ENCODE data around the gene LRRC3. TPM values are rescaled to one million over a fixed set of nuclear protein-coding genes. Genes with fewer than 3 reads are reported as not detected.
A peak's percentile ranks its signal among the peaks of the same experiment; 100 is the strongest.

LRRC3 gene
- total and polyA plus RNA-seq, 12 donors = 0.67 to 3.2 (median 1.9) TPM

DNA sequence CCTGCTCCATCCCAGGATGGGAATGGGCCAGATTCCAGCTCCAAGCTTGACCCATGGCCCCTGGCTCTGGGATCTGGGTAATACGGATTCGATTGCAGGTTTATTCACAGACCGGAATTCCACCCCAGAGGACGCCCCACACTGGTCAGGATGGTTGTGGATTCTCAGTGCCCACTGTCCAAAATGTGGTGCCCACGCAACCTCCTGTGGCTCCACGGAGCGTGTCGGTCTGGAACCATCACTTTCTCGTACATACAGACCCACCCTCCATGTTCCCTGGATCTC, 53.1 kb downstream of the LRRC3 start:
- WGBS, 4 donors = 70 to 83% (median 79%) methylated on average over 8 to 9 of the region's 9 CpGs
- H3K36me3 ChIP-seq (replicated peaks in 1 of 2) = no peaks in the 10 kb centered on the region
- no peaks in the 10 kb centered on the region for H3K4me1 ChIP-seq (replicated peaks in 1 of 2)
- no peaks in the 10 kb centered on the region for H3K9me3 ChIP-seq (replicated peaks in 1 of 3)
- H3K27ac ChIP-seq = no peak overlapping the region
- peaks cover 8% of the 10 kb centered on the region for H3K27me3 ChIP-seq
- no peak for DNase-seq
- intact Hi-C loops (cut with DNase I) = no loop called here
- H3K4me3 ChIP-seq = no peak overlapping the region
- TF ChIP-seq, protein P1, sequence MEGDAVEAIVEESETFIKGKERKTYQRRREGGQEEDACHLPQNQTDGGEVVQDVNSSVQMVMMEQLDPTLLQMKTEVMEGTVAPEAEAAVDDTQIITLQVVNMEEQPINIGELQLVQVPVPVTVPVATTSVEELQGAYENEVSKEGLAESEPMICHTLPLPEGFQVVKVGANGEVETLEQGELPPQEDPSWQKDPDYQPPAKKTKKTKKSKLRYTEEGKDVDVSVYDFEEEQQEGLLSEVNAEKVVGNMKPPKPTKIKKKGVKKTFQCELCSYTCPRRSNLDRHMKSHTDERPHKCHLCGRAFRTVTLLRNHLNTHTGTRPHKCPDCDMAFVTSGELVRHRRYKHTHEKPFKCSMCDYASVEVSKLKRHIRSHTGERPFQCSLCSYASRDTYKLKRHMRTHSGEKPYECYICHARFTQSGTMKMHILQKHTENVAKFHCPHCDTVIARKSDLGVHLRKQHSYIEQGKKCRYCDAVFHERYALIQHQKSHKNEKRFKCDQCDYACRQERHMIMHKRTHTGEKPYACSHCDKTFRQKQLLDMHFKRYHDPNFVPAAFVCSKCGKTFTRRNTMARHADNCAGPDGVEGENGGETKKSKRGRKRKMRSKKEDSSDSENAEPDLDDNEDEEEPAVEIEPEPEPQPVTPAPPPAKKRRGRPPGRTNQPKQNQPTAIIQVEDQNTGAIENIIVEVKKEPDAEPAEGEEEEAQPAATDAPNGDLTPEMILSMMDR (IDR thresholded peaks at IDR 0.05) = no peak
- TF ChIP-seq POLR2A (IDR thresholded peaks at IDR 0.05) = no peak

DNA sequence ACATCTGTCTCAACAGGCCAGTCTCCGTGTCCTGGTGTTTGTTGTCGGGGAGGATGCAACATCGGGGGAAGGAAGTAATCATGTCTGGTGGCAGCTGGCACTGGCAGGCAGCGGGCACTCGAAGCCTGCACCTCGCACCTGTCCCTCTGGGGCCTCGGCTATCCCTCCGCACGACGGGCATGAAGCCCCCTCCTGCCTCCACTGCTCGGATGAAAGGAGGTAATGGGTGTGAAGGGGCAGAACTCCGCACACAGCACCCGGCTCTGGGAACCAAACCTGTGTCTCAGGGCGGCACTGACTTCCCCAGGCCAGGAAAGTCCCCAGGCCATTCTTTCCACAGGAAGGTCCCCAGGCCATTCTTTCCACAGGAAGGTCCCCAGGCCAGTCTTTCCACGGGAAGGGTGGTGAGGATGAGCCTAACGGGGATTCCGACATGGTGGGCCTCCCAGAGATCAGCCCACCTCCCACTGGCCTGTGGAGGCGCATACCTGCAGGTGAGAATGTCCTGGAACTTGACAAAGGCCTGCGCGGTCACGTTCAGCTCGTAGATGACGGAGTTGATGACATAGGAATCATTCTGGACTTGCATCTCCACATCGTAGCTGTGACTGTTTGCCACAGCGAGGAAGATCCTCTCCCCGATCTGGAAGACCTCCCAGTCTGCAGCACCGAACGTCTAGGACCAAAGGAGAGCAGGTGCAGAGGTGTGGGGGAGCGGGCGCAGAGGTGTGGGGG, 53.6 kb downstream of the LRRC3 start:
- TF ChIP-seq, protein P1 (IDR thresholded peaks at IDR 0.05) = no peak
- TF ChIP-seq POLR2A (IDR thresholded peaks at IDR 0.05) = no peak
- Histone ChIP-seq H3K27me3 (peaks cover 8% of the 10 kb centered on the region), H3K9me3 (replicated peaks in 1 of 3) (no peaks in the 10 kb centered on the region), H3K4me1 (replicated peaks in 1 of 2) (no peaks in the 10 kb centered on the region), H3K4me3 (no peak overlapping the region), H3K36me3 (replicated peaks in 1 of 2) (no peaks in the 10 kb centered on the region), H3K27ac (no peak overlapping the region)
- no peak for DNase-seq
- WGBS, 4 donors = 80 to 85% (median 82%) methylated on average over 15 to 30 of the region's 30 CpGs
- intact Hi-C loops (cut with DNase I) = no loop called here

DNA sequence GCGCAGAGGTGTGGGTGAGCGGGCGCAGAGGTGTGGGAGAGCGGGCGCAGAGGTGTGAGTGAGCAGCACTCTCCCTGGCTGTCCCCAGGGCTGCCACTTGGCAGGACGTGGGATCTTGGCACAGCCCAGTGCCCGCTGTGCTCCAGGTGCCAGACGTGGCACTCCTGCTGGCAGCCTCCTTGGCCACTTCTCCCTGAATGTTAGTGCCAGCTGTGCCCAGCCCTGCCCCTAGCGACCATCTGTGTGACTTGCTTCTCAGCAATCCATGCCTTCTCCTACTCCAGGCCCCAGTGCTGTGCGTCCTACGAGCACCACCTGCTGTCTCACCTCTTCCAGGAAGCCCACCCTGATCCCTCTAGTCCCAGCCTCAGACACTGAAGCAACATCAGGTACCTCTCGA, 54.2 kb downstream of the LRRC3 start:
- WGBS, 4 donors = 66 to 79% (median 71%) methylated on average over 6 to 12 of the region's 12 CpGs
- H3K27ac ChIP-seq = no peak overlapping the region
- no peak overlapping the region for H3K4me3 ChIP-seq
- H3K4me1 ChIP-seq (replicated peaks in 1 of 2) = no peaks in the 10 kb centered on the region
- H3K27me3 ChIP-seq = peaks cover 8% of the 10 kb centered on the region
- H3K36me3 ChIP-seq (replicated peaks in 1 of 2) = no peaks in the 10 kb centered on the region
- DNase-seq = peak in 1 of 7 donors; percentile 7
- intact Hi-C loops (cut with DNase I) = no loop called here
- H3K9me3 ChIP-seq (replicated peaks in 1 of 3) = no peaks in the 10 kb centered on the region
- no peak for TF ChIP-seq POLR2A (IDR thresholded peaks at IDR 0.05)
- TF ChIP-seq, protein P1 (IDR thresholded peaks at IDR 0.05) = peak in 1 of 6 experiments; percentile 7

DNA sequence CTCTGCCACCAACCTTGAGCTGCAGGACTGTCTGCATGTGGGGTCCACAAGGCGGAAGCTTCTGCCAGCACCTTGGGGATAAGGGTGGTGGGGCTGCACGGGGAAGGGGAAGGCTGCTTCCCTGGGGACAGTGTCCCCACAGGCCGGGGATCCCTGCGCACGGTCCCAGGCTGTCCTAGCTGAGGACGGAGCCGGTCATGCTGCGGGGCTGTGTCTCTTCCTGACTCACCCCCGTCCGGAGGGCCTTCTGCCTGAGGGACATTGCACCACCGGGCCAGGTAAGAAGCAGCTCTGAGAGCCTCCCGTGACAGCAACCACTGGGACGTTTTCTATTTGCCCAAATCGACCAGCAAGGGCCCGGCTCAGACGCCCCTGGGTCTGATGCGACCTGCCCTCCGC, 54.8 kb downstream of the LRRC3 start:
- Histone ChIP-seq H3K4me1 (replicated peaks in 1 of 2) (no peaks in the 10 kb centered on the region), H3K36me3 (replicated peaks in 1 of 2) (no peaks in the 10 kb centered on the region), H3K27me3 (peaks cover 8% of the 10 kb centered on the region), H3K4me3 (no peak overlapping the region), H3K9me3 (replicated peaks in 1 of 3) (no peaks in the 10 kb centered on the region), H3K27ac (no peak overlapping the region)
- 49 to 63% methylated on average over 18 of the region's 18 CpGs; no CpG with 5 or more reads in 2 of the 4 donors for WGBS, 4 donors
- intact Hi-C loops (cut with DNase I) = loop anchor here (5.0 kb wide), 1 partner anchor 282 kb away; no protein-coding TSS in a partner anchor
- TF ChIP-seq, protein P1 (IDR thresholded peaks at IDR 0.05) = no peak
- TF ChIP-seq POLR2A (IDR thresholded peaks at IDR 0.05) = no peak
- DNase-seq = no peak

All from adrenal gland (tissue), 12 donors.